GM23338 (cell line): Measurements from ENCODE around the gene SEC23A. TPM values are rescaled to one million over a fixed set of nuclear protein-coding genes. Genes with fewer than 3 reads are reported as not detected.

Experiments
- ATAC-seq: fragments of 200-7000 bp; cut with Tn5 transposase; 3 replicates; pipeline ENCODE4 v1.9.1; 2020
- DNase-seq: peaks from one replicate; pipeline ENCODE4 v3.0.0-alpha.2; 2015; ENCODE audit warnings: low spot score
- H2AFZ ChIP-seq: fragments of 200-600 bp; sonication (generic); 2 replicates; pipeline ENCODE4 v1.8.0; 2016; ENCODE audit warnings: antibody characterized with exemption, mild to moderate bottlenecking, moderate library complexity
- H3F3A ChIP-seq: fragments of 200-600 bp; sonication (generic); replicated peaks from 2 replicates; pipeline ENCODE4 v1.8.0; 2017; ENCODE audit warnings: antibody characterized with exemption, mixed run types, low read depth
- H3K27ac ChIP-seq: fragments of 200-600 bp; sonication (generic); 2 replicates; pipeline ENCODE4 v1.6.1; 2016; ENCODE audit warnings: low read depth
- H3K27me3 ChIP-seq: fragments of 200-600 bp; sonication (generic); 2 replicates; pipeline ENCODE4 v1.8.0; 2016; ENCODE audit warnings: mild to moderate bottlenecking, mixed run types, moderate library complexity; ENCODE audit not compliant: insufficient read depth
- H3K36me3 ChIP-seq: fragments of 200-600 bp; sonication (generic); 2 replicates; pipeline ENCODE4 v1.8.0; 2016; ENCODE audit warnings: mild to moderate bottlenecking; ENCODE audit not compliant: insufficient read depth
- H3K4me1 ChIP-seq: fragments of 200-600 bp; sonication (generic); 2 replicates; pipeline ENCODE4 v1.8.0; 2016; ENCODE audit warnings: mild to moderate bottlenecking, moderate library complexity; ENCODE audit not compliant: insufficient read depth
- H3K4me2 ChIP-seq: fragments of 200-600 bp; sonication (generic); 2 replicates; pipeline ENCODE4 v1.7.1; 2017; ENCODE audit warnings: mixed run types
- H3K4me3 ChIP-seq: fragments of 200-600 bp; sonication (generic); 2 replicates; pipeline ENCODE4 v1.6.1; 2016; ENCODE audit warnings: mixed run types
- H3K79me2 ChIP-seq: fragments of 200-600 bp; sonication (generic); replicated peaks from 2 replicates; pipeline ENCODE4 v1.8.0; 2017; ENCODE audit warnings: mild to moderate bottlenecking; ENCODE audit not compliant: insufficient read depth
- H3K9me2 ChIP-seq: fragments of 200-600 bp; sonication (generic); 2 replicates; pipeline ENCODE4 v1.8.0; 2017; ENCODE audit not compliant: insufficient read depth
- H4K20me1 ChIP-seq: fragments of 200-600 bp; sonication (generic); replicated peaks from 2 replicates; pipeline ENCODE4 v1.8.0; 2017; ENCODE audit warnings: mild to moderate bottlenecking; ENCODE audit not compliant: insufficient read depth
- H3K27ac Mint-ChIP-seq: 2 replicates; pipeline ENCODE4 v1.8.0; 2020; ENCODE audit warnings: inconsistent platforms, mild to moderate bottlenecking, moderate library complexity, mixed read lengths
- H3K27me3 Mint-ChIP-seq: 3 replicates; pipeline ENCODE4 v1.8.0; 2022; ENCODE audit warnings: low read depth, mild to moderate bottlenecking, moderate library complexity, mixed read lengths, inconsistent platforms; ENCODE audit not compliant: insufficient read depth, poor library complexity
- H3K36me3 Mint-ChIP-seq: 3 replicates; pipeline ENCODE4 v1.8.0; 2021; ENCODE audit warnings: low read depth, mild to moderate bottlenecking, inconsistent platforms, moderate library complexity, mixed read lengths
- H3K4me1 Mint-ChIP-seq: 3 replicates; pipeline ENCODE4 v1.8.0; 2020; ENCODE audit warnings: mild to moderate bottlenecking, inconsistent platforms, mixed read lengths
- H3K4me3 Mint-ChIP-seq: 3 replicates; pipeline ENCODE4 v1.8.0; 2021; ENCODE audit warnings: moderate library complexity, mild to moderate bottlenecking, inconsistent platforms, mixed read lengths
- H3K9me3 Mint-ChIP-seq: 3 replicates; pipeline ENCODE4 v1.8.0; 2020; ENCODE audit warnings: moderate library complexity, mild to moderate bottlenecking, inconsistent platforms, mixed read lengths
- CREB1 ChIP-seq: fragments of 250-450 bp; sonication (Bioruptor Pico); IDR thresholded peaks from 2 replicates; pipeline ENCODE4 v1.5.0; 2020; ENCODE audit warnings: low read depth, mild to moderate bottlenecking, moderate library complexity
- EZH2 ChIP-seq: fragments of 200-600 bp; sonication (generic); IDR thresholded peaks from one replicate; pipeline ENCODE4 v1.8.0; 2017; ENCODE audit warnings: antibody characterized with exemption, mild to moderate bottlenecking, low read depth; ENCODE audit not compliant: unreplicated experiment
- EZH2phosphoT487 ChIP-seq: fragments of 200-600 bp; sonication (generic); IDR thresholded peaks from one replicate; pipeline ENCODE4 v1.8.1; 2018; ENCODE audit warnings: antibody characterized with exemption; ENCODE audit not compliant: unreplicated experiment
- JUNB ChIP-seq: IDR thresholded peaks from one replicate; pipeline ENCODE4 v1.6.1; 2016; ENCODE audit warnings: antibody characterized with exemption; ENCODE audit not compliant: unreplicated experiment
- NANOG ChIP-seq: IDR thresholded peaks from 2 replicates; pipeline ENCODE4 v1.6.1; 2016; ENCODE audit warnings: antibody characterized with exemption, borderline replicate concordance
- POLR2AphosphoS5 ChIP-seq: IDR thresholded peaks from 2 replicates; pipeline ENCODE4 v1.6.1; 2016; ENCODE audit warnings: antibody characterized with exemption, low read depth
- STAT1 ChIP-seq: IDR thresholded peaks from one replicate; pipeline ENCODE4 v1.6.1; 2016; ENCODE audit warnings: antibody characterized with exemption; ENCODE audit not compliant: unreplicated experiment
- ZNF114 ChIP-seq: fragments of 250-450 bp; sonication (Bioruptor Pico); IDR thresholded peaks from 2 replicates; pipeline ENCODE4 v1.5.0; 2020; ENCODE audit warnings: mild to moderate bottlenecking, moderate library complexity
- ZNF331 ChIP-seq: fragments of 250-450 bp; sonication (Bioruptor Pico); IDR thresholded peaks from 2 replicates; pipeline ENCODE4 v1.5.0; 2020; ENCODE audit warnings: low read depth, mild to moderate bottlenecking, moderate library complexity
- polyA plus RNA-seq: library from polyadenylated mRNA; unstranded; fragments of >200 nt; fragmentation: Nextera tagmentation; extraction: Ambion mirVana; gene quantifications from 2 replicates; pipeline ENCODE4 v1.2.1, GENCODE V29; 2016
- total RNA-seq: library from RNA; depleted of rRNA; stranded (reverse); fragments of >200 nt; shearing (Covaris generic); gene quantifications from 2 replicates; pipeline ENCODE4 v1.2.3, GENCODE V29; 2014
- TF ChIP-seq, protein P1 (sequence below), 2 experiments: fragments of 200-600 bp in 1 of 2; sonication (generic) in 1 of 2; conservative IDR thresholded peaks; 2 replicates each; pipeline versions ENCODE4 v1.5.1 to v1.6.1; 2016 to 2017; ENCODE audit warnings: antibody characterized with exemption in 2 of 2, low read depth in 2 of 2, mild to moderate bottlenecking in 2 of 2, moderate library complexity in 1 of 2
- TF ChIP-seq, protein P2 (sequence below): fragments of 250-450 bp; sonication (Bioruptor Pico); IDR thresholded peaks from 2 replicates; pipeline ENCODE4 v1.5.0; 2020; ENCODE audit warnings: mild to moderate bottlenecking, moderate library complexity
- TF ChIP-seq, protein P3 (sequence below): IDR thresholded peaks from 2 replicates; pipeline ENCODE4 v1.6.1; 2016; ENCODE audit warnings: antibody characterized with exemption
- TF ChIP-seq, protein P4 (sequence below): IDR thresholded peaks from one replicate; pipeline ENCODE4 v1.6.1; 2018; ENCODE audit warnings: antibody characterized with exemption; ENCODE audit not compliant: unreplicated experiment

Gene SEC23A
- total and polyA plus RNA-seq, 2 experiments from 2014 or later, result 22.7 to 89.9 TPM

DNA sequence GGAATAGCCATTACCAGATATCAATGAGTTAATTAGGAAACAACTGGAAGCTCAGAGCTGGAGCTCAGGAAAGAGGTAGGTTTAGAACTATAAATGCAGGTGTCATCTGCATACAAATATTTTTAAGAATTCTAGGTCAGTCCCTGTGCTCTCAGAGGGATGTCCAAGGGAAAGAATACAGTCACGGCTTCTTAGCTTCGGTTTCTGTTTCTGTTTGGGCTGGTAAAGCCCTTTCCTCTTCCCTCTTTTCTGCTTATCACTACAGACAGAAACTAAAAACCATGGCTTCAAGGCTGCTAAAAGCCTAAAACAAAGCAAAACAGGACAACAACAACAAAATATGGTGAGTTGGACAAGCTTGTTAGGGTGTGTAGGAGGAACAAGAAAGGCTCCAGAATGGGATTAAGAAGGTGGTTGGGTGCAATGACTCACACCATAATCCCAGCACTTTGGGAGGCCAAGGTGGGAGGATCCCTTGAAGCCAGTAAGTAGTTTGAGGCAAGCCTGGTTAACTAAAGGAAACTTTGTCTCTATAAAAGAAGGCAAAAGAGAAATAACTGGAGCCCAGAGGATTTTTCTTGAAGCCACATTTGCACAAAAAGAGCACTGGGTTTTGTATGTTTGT, 113.0 kb downstream of the SEC23A start:
- no peaks in the 10 kb centered on the region for H4K20me1 ChIP-seq
- no peak overlapping the region for H3K4me3 Mint-ChIP-seq
- peaks cover 3% of the 10 kb centered on the region; the same call in 2 of the 3 replicates for H3K4me1 Mint-ChIP-seq
- no peaks in the 10 kb centered on the region for H3K27me3 Mint-ChIP-seq
- H3K36me3 ChIP-seq, result no peaks in the 10 kb centered on the region
- no peaks in the 10 kb centered on the region for H3F3A ChIP-seq
- TF ChIP-seq, protein P1, sequence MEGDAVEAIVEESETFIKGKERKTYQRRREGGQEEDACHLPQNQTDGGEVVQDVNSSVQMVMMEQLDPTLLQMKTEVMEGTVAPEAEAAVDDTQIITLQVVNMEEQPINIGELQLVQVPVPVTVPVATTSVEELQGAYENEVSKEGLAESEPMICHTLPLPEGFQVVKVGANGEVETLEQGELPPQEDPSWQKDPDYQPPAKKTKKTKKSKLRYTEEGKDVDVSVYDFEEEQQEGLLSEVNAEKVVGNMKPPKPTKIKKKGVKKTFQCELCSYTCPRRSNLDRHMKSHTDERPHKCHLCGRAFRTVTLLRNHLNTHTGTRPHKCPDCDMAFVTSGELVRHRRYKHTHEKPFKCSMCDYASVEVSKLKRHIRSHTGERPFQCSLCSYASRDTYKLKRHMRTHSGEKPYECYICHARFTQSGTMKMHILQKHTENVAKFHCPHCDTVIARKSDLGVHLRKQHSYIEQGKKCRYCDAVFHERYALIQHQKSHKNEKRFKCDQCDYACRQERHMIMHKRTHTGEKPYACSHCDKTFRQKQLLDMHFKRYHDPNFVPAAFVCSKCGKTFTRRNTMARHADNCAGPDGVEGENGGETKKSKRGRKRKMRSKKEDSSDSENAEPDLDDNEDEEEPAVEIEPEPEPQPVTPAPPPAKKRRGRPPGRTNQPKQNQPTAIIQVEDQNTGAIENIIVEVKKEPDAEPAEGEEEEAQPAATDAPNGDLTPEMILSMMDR (conservative IDR thresholded peaks at IDR 0.05; ENCODE audit: low read depth in 2 of 2), result no peak
- TF ChIP-seq EZH2phosphoT487 (no peak), ZNF114 (CRISPR knock-in tag) (no peak), JUNB (no peak), ZNF331 (CRISPR knock-in tag) (no peak), POLR2AphosphoS5 (no peak), NANOG (no peak), STAT1 (no peak), EZH2 (no peak), CREB1 (CRISPR knock-in tag) (no peak)
- TF ChIP-seq, protein P2, sequence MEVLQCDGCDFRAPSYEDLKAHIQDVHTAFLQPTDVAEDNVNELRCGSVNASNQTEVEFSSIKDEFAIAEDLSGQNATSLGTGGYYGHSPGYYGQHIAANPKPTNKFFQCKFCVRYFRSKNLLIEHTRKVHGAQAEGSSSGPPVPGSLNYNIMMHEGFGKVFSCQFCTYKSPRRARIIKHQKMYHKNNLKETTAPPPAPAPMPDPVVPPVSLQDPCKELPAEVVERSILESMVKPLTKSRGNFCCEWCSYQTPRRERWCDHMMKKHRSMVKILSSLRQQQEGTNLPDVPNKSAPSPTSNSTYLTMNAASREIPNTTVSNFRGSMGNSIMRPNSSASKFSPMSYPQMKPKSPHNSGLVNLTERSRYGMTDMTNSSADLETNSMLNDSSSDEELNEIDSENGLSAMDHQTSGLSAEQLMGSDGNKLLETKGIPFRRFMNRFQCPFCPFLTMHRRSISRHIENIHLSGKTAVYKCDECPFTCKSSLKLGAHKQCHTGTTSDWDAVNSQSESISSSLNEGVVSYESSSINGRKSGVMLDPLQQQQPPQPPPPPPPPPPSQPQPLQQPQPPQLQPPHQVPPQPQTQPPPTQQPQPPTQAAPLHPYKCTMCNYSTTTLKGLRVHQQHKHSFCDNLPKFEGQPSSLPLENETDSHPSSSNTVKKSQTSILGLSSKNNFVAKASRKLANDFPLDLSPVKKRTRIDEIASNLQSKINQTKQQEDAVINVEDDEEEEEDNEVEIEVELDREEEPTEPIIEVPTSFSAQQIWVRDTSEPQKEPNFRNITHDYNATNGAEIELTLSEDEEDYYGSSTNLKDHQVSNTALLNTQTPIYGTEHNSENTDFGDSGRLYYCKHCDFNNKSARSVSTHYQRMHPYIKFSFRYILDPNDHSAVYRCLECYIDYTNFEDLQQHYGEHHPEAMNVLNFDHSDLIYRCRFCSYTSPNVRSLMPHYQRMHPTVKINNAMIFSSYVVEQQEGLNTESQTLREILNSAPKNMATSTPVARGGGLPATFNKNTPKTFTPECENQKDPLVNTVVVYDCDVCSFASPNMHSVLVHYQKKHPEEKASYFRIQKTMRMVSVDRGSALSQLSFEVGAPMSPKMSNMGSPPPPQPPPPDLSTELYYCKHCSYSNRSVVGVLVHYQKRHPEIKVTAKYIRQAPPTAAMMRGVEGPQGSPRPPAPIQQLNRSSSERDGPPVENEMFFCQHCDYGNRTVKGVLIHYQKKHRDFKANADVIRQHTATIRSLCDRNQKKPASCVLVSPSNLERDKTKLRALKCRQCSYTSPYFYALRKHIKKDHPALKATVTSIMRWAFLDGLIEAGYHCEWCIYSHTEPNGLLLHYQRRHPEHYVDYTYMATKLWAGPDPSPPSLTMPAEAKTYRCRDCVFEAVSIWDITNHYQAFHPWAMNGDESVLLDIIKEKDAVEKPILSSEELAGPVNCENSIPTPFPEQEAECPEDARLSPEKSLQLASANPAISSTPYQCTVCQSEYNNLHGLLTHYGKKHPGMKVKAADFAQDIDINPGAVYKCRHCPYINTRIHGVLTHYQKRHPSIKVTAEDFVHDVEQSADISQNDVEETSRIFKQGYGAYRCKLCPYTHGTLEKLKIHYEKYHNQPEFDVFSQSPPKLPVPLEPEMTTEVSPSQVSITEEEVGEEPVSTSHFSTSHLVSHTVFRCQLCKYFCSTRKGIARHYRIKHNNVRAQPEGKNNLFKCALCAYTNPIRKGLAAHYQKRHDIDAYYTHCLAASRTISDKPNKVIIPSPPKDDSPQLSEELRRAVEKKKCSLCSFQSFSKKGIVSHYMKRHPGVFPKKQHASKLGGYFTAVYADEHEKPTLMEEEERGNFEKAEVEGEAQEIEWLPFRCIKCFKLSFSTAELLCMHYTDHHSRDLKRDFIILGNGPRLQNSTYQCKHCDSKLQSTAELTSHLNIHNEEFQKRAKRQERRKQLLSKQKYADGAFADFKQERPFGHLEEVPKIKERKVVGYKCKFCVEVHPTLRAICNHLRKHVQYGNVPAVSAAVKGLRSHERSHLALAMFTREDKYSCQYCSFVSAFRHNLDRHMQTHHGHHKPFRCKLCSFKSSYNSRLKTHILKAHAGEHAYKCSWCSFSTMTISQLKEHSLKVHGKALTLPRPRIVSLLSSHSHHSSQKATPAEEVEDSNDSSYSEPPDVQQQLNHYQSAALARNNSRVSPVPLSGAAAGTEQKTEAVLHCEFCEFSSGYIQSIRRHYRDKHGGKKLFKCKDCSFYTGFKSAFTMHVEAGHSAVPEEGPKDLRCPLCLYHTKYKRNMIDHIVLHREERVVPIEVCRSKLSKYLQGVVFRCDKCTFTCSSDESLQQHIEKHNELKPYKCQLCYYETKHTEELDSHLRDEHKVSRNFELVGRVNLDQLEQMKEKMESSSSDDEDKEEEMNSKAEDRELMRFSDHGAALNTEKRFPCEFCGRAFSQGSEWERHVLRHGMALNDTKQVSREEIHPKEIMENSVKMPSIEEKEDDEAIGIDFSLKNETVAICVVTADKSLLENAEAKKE (CRISPR knock-in tag), result no peak
- TF ChIP-seq, protein P3, sequence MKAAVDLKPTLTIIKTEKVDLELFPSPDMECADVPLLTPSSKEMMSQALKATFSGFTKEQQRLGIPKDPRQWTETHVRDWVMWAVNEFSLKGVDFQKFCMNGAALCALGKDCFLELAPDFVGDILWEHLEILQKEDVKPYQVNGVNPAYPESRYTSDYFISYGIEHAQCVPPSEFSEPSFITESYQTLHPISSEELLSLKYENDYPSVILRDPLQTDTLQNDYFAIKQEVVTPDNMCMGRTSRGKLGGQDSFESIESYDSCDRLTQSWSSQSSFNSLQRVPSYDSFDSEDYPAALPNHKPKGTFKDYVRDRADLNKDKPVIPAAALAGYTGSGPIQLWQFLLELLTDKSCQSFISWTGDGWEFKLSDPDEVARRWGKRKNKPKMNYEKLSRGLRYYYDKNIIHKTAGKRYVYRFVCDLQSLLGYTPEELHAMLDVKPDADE, result no peak
- TF ChIP-seq, protein P4, sequence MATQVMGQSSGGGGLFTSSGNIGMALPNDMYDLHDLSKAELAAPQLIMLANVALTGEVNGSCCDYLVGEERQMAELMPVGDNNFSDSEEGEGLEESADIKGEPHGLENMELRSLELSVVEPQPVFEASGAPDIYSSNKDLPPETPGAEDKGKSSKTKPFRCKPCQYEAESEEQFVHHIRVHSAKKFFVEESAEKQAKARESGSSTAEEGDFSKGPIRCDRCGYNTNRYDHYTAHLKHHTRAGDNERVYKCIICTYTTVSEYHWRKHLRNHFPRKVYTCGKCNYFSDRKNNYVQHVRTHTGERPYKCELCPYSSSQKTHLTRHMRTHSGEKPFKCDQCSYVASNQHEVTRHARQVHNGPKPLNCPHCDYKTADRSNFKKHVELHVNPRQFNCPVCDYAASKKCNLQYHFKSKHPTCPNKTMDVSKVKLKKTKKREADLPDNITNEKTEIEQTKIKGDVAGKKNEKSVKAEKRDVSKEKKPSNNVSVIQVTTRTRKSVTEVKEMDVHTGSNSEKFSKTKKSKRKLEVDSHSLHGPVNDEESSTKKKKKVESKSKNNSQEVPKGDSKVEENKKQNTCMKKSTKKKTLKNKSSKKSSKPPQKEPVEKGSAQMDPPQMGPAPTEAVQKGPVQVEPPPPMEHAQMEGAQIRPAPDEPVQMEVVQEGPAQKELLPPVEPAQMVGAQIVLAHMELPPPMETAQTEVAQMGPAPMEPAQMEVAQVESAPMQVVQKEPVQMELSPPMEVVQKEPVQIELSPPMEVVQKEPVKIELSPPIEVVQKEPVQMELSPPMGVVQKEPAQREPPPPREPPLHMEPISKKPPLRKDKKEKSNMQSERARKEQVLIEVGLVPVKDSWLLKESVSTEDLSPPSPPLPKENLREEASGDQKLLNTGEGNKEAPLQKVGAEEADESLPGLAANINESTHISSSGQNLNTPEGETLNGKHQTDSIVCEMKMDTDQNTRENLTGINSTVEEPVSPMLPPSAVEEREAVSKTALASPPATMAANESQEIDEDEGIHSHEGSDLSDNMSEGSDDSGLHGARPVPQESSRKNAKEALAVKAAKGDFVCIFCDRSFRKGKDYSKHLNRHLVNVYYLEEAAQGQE, result no peak
- no peak overlapping the region for H3K4me3 ChIP-seq
- H3K4me2 ChIP-seq, result no peak overlapping the region
- no peak overlapping the region for H3K27ac ChIP-seq
- H3K27me3 ChIP-seq, result no peaks in the 10 kb centered on the region
- no peaks in the 10 kb centered on the region; the same call in 1 of the 2 replicates for H3K4me1 ChIP-seq
- no peaks in the 10 kb centered on the region for H3K9me3 Mint-ChIP-seq
- H3K9me2 ChIP-seq, result no peaks in the 10 kb centered on the region
- DNase-seq (no peak), ATAC-seq (no peak)
- H3K36me3 Mint-ChIP-seq, result no peaks in the 10 kb centered on the region
- no peak overlapping the region for H3K27ac Mint-ChIP-seq
- H2AFZ ChIP-seq, result peak overlapping the region; percentile 36; the same call in 1 of the 2 replicates
- H3K79me2 ChIP-seq, result no peaks in the 10 kb centered on the region
